Measurements from ENCODE around the gene MYRF.

Gene MYRF

GRCh38 chr11:61775606-61776554, 23.4 kb downstream of the MYRF start:
- no peak for FAIRE-seq

GRCh38 chr11:61776561-61777075, 24.2 kb downstream of the MYRF start:
- TF ChIP-seq POLR2A (IDR thresholded peaks at IDR 0.05; ENCODE audit: low read depth, low read length) = no peak
- DNase-seq (ENCODE audit: insufficient read length, low spot score) (peak; percentile 93), FAIRE-seq (no peak)

More at GRCh38 chr11:61775606-61776554, 23.4 kb downstream of the MYRF start:
- DNase-seq (ENCODE audit: insufficient read length, low spot score) = no peak
- TF ChIP-seq POLR2A (IDR thresholded peaks at IDR 0.05; ENCODE audit: low read depth, low read length) = no peak

GRCh38 chr11:61777234-61778090, 25.0 kb downstream of the MYRF start:
- TF ChIP-seq POLR2A (IDR thresholded peaks at IDR 0.05; ENCODE audit: low read depth, low read length) = no peak
- DNase-seq (ENCODE audit: insufficient read length, low spot score) = no peak
- no peak for FAIRE-seq

- no peak for DNase-seq (ENCODE audit: insufficient read length, low spot score)
- TF ChIP-seq POLR2A (IDR thresholded peaks at IDR 0.05; ENCODE audit: low read depth, low read length) = no peak
- FAIRE-seq = no peak
These were observed 26.0 kb downstream of the MYRF start for GRCh38 chr11:61778357-61778886.

- 0 out of 2 replicates have a peak, but pooled peaks have one; percentile 10 for TF ChIP-seq POLR2A (IDR thresholded peaks at IDR 0.05; ENCODE audit: low read depth, low read length)
- DNase-seq (ENCODE audit: insufficient read length, low spot score) (no peak), FAIRE-seq (no peak)
These were observed 26.6 kb downstream of the MYRF start for GRCh38 chr11:61778920-61779650.

GRCh38 chr11:61779666-61780525, 27.5 kb downstream of the MYRF start:
- TF ChIP-seq POLR2A (IDR thresholded peaks at IDR 0.05; ENCODE audit: low read depth, low read length) = no peak
- DNase-seq (ENCODE audit: insufficient read length, low spot score) (no peak), FAIRE-seq (no peak)

GRCh38 chr11:61780581-61781162, 28.2 kb downstream of the MYRF start:
- no peak for FAIRE-seq
- no peak for TF ChIP-seq POLR2A (IDR thresholded peaks at IDR 0.05; ENCODE audit: low read depth, low read length)
- DNase-seq (ENCODE audit: insufficient read length, low spot score) = no peak

GRCh38 chr11:61781585-61781984, 29.1 kb downstream of the MYRF start:
- DNase-seq (ENCODE audit: insufficient read length, low spot score) = no peak
- TF ChIP-seq POLR2A (IDR thresholded peaks at IDR 0.05; ENCODE audit: low read depth, low read length) = no peak
- FAIRE-seq = no peak

GRCh38 chr11:61782299-61782698, 29.9 kb downstream of the MYRF start:
- TF ChIP-seq POLR2A (IDR thresholded peaks at IDR 0.05; ENCODE audit: low read depth, low read length) = no peak
- DNase-seq (ENCODE audit: insufficient read length, low spot score) (no peak), FAIRE-seq (no peak)

- DNase-seq (ENCODE audit: insufficient read length, low spot score) (no peak), FAIRE-seq (no peak)
- TF ChIP-seq POLR2A (IDR thresholded peaks at IDR 0.05; ENCODE audit: low read depth, low read length) = no peak
These were observed 30.4 kb downstream of the MYRF start for GRCh38 chr11:61782841-61783240.

GRCh38 chr11:61783717-61784505, 31.5 kb downstream of the MYRF start:
- FAIRE-seq = no peak
- no peak for TF ChIP-seq POLR2A (IDR thresholded peaks at IDR 0.05; ENCODE audit: low read depth, low read length)
- DNase-seq (ENCODE audit: insufficient read length, low spot score) = no peak
